GM18499 (cell line): ENCODE measurements around the gene ZNF541.
"Not testable (repeated sequence)": the region's sequence is repeated elsewhere in the genome, so short reads cannot be mapped to it uniquely, and the experiment has no call there.

ENCODE experiments used
- ATAC-seq: cut with Tn5 transposase; IDR thresholded peaks from one replicate; pipeline ENCODE4 v1.9.1; 2021; ENCODE audit warnings: moderate number of reproducible peaks; ENCODE audit not compliant: insufficient read depth, unreplicated experiment

Gene ZNF541

DNA sequence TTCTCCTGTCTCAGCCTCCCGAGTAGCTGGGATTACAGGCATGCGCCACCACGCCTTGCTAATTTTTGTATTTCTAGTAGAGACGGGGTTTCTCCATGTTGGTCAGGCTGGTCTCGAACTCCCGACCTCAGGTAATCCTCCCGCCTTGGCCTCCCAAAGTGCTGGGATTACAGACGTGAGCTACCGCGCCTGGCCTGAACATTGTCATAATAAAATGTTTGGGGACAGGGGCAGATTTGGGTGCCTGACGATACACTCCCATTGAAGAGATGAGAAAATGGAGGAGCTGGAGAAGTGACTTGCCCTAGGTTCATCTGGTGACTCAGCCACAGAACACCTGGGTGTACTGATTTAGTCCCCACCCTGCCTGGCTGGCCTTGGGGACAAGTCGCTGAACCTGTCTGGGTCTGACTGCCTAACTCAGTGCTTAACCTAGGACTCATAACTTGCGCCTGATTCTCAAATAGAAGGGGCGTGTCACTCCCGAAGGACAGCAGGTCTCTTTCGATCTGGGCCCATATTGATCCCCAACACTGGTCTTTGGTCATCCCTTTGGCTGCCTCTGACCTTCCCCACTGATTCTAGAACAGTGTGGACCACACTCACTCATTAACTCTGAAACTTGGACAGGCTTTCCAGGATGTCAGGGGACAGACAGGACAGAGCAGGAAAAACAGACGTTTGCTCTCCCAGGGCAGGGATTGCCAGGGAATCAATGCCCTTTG, 28.4 kb upstream of the ZNF541 start:
- no peak for ATAC-seq

DNA sequence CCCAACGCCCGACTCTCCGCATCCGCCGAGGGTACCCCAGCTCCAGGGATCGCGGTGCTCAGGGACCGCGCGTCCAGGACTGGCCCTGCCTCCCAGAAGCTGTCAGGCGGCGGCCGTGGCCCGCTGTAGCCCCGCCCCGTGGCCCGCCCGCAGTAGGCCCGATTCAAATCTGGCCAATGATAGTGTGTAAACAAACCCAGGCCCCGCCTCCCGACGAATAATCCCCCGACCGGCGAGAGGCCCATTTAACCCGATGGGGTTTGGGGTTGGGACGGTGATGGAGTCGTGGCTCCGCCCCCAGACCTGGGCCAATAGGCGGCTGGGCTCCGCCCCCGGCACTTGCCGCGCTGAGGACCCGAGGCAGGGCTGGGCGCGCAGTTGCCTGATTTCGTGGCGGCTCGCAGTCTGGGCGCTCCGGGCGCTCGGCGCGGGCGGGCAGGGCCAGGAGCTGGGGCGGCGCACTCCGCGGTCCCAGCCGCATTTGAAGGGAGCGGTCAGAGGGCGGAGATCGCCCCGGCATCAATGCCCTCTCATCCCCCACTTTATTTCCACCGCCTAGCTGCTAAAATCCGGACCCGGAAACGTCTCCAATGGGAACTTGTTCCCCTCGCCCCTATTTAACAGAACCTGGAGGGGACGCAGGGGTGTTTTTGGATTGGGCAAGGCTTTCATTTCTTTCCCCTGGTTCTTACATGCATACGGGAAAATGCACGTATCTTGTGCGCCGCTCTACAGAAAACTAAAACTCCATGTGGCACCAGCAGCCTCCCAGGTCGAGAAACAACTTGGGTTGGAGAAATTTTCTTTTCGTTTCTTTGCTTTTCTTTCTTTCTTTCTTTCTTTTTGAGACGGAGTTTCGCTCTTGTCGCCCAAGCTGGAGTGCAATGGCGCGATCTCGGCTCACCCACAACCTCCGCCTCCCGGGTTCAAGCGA, 27.6 kb upstream of the ZNF541 start:
- peak; percentile 75 for ATAC-seq

DNA sequence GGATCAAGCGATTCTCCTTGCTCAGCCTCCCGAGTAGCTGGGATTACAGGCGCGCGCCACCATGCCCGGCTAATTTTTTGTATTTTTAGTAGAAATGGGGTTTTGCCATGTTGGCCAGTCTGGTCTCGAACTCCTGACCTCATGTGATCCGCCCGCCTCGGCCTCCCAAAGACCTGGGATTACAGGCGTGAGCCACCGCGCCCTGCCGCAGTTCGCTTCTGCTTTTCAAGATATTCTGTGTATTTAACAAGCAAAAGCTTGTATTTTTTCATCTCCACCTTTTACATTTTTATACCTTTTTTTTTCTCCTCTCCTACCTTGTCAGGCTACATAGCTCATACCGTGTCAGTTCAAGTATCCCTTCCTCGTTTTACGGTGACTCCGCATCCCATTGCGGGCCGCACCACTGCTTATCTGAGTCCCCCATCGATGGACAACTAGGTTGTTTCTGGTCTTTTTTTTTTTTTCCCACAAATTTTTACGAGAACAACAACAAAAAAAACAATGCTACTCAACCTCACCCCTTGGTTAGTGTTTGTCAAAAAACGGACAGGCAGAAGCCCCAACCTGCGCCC, 26.8 kb upstream of the ZNF541 start:
- ATAC-seq, result not testable (repeated sequence)

DNA sequence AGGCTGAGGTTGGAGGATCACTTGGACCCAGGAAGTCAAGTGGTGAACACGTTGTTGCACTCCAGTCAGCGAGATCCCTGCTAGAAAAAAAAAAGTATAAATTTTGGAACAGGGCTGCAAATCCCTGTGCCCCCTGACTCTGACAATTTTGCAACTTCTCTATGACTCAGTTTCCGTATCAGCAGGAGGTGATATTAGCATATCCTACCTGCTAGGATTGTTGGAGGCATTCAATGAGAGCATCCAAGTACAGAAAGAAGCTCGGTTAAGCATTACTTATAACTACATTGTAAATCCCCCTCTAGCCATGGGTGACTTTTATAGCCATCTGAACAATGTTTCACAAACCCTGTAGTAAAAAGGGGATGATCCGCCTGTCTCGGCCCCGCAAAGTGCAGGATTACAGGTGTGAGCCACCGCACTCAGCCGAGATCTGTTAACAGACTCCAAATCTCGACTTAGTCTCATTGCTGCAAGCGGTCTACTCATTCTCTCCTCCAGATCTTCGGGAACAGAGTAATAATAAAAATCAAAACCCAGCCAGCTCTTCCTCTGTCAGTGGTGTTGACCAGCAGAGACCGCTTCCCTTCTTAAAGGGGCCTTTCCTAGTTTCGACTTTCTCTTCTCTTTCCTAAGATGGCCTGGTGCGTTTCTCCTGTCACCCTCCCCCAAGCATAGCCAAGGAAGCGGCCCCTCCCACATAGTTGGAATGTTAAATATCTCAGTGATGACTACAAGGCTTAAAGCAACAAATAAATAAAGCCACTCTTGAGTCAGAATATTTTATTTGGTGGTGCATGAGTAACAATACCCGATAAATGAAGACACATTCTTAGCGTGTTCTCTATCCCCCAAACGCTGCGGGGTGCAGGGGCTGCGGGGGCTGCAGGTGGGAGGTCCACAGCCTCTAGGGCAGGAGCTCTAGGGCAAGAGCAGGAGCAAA, 25.7 kb upstream of the ZNF541 start:
- ATAC-seq, result no peak

DNA sequence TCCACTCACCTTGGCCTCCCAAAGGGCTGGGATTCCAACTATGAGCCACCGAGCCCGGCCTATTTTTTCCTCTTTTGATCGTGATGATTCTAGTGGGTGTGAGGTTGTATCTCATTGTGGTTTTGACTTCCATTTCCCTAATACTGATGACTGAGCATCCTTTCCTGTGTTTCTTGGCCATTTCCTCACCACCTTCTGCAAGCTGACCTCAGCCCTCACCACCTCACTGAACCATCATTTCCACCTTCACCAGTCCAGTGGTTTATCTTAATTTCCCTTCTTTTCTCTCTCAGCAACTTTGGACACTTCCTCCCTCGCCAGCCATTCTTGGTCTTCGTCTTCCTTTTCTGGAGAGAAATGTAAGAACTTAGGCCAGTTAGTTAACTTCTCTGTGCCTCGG, 23.0 kb upstream of the ZNF541 start:
- no peak for ATAC-seq

DNA sequence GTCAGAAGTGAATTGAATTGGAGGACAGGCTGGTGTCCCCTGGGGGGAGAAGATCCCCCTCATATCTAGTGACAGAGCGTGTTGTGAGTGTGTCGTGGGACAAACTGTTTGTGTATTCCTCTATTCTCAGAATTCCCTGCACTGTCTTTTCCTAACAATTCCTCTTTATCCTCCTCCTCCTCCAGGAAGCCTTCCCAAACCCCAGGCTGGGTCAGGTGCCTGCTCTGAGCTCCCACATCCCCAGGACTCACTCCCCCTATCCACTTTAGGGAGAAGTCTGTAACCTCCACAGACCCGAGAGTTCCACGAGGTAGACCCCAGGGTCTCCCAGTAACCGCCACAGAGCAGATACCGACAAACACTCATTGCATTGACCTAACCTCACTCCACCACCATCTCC, 20.9 kb upstream of the ZNF541 start:
- ATAC-seq, result no peak

DNA sequence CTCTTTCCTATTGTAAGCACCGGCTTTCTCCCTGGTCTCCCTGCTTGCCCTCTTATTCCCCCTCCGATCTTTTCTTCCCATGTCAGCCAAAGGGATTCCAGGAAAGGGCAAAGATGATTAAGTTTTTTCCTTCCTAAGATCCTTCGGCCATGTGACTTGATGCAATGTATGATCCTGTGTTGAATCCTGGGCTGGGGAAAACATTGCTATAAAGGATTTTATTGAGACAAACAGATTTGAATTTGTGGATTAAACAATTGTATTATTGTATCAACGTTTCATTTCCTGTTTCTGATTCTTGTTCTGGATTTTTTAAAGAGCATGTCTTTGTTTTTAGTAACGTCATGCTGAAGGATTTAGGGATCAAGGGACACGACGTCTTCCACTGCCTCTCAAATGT, 16.9 kb upstream of the ZNF541 start:
- no peak for ATAC-seq

DNA sequence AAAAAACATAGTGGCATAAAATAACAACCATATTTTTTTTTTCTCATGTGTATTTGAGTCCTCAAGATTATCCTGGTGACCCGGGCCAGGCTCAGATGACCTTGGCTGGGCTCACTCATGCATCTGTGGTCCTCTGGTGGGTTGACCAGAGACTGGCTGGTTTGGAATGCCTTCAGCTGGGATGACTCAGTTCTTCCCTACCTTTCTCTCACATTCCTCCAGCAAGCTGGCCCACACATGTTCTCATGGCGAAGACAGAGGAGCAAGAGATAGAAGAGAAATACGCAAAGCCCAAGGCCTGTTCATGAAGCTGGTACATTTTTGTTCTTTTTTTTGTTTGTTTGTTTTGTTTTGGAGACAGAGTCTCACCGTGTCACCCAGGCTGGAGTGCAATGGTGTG, 14.3 kb upstream of the ZNF541 start:
- no peak for ATAC-seq

DNA sequence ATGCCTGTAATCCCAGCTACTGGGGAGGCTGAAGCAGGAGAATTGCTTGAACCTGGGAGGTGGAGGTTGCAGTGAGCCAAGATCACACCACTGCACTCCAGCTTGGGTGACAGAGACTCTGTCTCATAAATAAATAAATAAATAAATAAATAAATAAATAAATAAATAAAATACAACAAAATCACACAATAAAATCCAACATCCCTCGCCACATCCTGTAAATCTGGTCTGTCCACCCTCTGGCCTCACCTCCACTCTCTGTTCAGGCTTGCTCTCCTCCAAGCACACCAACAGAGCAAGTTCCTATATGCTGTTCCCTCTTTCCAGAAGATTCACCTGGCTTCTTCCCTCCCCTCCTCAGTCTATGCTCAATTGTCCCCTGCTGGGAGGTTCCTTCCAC, 10.2 kb upstream of the ZNF541 start:
- not testable (repeated sequence) for ATAC-seq

DNA sequence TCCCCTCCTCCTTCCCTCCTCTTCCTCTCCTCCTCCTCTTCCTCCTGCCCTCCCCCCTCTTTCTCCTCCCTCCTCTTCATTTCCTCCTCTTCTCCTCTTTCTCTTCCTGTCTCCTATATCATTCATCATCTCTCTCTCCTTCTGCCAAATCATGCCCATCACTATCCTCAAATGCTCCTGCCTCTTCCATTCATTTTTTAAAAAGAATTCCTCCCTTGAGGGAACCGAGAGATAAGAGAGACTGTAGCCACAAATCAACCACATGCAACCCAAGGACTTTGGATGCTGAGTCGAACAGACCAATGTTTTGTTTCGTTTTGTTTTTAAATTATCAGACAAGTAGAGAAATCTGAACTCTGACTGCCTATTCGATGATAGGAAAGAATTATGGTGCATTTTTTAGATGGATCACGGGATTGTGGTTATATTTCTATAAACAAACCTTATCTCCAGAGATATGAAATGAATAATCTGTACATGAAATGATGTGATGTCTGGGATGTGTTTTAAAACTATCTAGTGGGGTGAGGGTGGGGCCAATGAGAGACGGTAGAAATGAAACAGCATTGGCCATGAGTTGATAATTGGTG, 9.5 kb upstream of the ZNF541 start:
- ATAC-seq, result no peak

DNA sequence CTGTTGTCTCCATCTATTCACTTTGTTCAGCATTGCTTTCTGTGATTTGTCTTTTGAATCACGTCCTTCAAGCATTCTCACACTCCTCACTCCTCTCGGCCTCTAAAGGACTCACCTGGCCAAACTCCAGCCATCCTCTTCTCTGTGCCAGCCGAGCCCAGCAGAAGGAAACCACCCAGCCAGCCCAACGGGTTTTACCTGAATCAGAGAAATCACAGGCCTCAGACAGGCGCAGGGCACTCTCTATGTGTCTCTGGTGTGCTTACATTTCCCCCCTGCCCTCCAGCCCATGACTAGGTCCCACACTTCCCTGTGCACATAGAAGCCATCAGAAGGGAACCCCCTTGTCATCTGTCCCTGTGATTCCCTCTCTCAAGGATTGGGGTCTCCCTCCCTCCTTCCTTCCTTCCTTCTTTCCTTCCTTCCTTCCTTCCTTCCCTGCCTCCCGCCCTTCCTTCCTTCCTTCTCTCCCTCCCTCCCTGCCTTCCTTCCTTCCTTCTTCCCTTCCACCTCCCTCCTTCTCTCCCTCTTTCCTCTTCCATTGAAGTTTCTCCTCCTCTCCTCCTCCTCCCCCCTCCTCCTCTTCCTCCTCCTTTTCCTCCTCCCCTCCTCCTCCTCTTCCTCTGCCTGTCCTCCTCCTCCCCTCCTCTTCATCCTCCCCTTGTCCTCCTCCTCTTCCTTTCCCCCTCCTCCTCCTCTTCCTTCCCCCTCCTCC, 8.8 kb upstream of the ZNF541 start:
- ATAC-seq, result no peak

DNA sequence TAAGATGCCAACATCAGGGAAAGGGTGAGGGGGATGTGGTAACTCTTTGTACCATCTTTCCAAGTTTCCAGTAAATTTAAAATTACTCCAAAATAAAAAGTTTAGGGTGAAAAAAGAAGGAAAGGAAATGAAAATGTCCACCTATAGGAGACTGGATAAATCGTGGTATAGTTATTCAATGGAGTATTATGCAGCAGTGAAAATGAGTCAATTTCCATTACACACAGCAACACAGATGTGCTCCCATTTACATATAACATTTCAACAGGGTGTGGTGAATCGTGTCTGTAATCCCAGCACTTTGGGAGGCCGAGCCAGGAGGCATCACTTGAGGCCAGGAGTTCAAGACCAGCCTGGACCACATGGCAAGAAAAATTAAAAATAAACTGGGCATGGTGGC, 7.4 kb upstream of the ZNF541 start:
- ATAC-seq, result no peak

DNA sequence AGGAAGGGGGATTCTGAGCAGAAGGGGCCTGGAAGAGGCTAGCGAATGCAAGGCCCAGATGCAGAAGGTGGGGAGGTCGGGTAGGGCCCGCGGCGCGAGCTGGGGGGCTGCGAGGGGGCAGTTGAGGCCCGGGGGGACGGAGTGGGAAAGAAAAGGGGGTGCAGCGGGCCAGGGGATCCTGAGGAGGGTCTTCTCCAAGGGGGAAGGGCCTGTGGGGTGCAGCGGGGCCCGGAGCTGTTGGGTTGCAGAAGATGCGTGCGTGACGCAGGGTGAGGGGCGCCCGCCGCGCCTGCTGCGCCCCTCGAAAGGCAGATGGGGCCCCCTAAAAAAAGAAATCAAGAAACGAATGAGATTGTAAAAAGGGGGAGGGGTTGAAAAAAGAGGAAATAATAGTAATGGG, 313 bp downstream of the ZNF541 start:
- ATAC-seq, result no peak

DNA sequence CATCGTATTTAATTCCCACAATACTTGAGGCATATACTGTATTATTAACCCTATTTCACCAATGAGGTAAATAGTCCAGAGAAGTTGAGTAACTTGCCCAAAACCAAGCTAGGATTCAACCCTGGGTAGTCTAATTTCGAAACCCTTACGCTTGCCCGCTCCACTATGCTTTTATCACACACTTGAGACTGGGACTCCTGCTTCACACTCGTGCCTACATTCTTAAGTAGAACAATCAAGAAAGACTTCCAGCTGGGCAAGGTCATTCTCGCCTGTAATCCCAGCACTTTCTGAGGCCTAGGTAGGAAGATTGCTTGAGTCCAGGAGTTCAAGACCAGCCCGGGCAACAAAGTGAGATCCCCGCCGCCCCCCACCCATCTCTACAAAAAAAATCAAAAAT, 3.6 kb downstream of the ZNF541 start:
- no peak for ATAC-seq

DNA sequence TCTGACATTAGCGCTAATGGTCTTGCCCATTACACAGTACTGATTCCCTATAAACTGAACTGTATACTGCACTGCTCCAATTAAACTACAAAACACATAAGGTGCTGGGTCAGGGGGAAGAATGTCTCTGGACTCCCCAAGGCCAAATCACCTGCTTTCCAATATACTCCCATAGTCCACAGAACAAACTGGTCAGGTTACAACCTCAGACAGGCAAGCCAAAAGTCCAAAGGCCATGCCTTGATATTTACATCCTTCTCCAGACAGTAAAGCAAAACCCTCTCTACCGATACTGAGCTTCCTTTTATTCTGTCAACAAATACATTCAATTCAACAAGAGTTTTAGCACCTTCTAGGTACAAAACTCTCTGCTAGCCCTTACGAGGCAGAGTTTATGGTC, 8.9 kb downstream of the ZNF541 start:
- no peak for ATAC-seq

DNA sequence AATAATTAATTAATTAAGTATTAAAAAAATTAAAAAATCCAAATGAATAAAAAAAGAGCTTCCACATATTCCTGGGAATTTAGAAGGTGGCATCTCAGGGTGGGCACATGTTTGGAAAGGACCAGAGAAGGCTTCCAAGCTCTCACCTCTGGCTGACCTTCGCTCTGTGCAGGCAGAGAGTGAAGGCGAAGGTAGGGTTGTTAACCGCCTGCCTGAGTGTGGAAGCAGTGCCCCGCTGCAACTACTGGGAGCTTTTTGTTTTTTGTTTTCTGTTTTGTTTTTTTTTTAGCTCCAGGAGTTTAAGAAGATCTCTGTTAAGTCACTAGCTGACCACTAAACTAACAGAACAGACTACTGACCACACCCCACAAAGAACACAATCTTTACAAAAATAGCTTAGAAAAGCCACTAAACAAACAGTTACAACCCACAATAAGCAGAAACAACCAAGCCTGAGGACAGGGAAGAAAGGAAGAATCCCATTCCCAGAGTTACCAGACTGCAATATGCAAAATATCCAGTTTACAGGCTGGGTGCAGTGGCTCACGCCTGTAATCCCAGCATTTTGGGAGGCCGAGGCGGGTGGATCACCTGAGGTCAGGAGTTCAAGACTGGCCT, 11.4 kb downstream of the ZNF541 start:
- ATAC-seq, result no peak

DNA sequence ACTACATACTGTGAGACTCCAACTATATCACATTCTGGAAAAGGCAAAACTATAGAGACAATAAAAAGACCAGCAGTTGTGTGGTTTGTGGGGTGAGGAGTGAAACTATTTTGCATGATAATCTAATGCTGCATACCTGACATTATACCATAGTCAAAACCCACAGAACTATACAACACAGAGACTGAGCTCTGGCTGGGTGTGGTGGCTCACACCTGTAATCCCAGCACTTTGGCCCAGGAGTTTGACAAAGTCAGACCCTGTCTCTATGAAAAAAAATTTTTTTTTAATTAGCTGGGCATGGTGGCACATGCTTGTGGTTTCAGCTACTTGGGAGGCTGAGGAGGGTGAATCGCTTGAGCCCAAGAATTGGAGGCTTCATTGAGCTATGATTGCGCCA, 11.9 kb downstream of the ZNF541 start:
- ATAC-seq, result no peak

DNA sequence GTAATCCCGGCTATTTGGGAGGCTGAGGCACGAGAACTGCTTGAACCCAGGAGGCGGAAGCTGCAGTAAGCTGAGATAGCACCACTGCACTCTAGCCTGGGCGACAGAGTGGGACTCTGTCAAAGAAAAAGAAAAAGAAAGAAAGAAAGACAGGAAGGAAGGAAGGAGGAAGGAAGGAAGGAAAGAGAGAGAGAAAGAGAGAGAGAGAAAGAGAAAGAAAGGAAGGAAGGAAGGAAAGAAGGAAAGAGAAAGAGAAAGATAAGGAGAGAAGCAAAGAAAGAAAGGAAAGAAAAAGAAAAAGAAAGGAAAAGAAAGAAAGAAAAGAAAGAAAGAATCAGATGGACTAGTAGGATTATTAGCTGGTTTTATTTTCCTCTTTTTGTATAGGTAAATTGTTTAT, 22.8 kb downstream of the ZNF541 start:
- no peak for ATAC-seq
